DOHH2 (cell line): ENCODE measurements around the gene DMRTC1.
"Not testable (repeated sequence)": the region's sequence is repeated elsewhere in the genome, so short reads cannot be mapped to it uniquely, and the experiment has no call there.

Source experiments
- CTCF ChIP-seq: fragments of 200-600 bp; sonication (generic); IDR thresholded peaks from one replicate; pipeline ENCODE4 v1.5.1; 2014; ENCODE audit warnings: antibody characterized with exemption, mild to moderate bottlenecking, low read depth, low read length; ENCODE audit not compliant: poor library complexity, severe bottlenecking
- EZH2phosphoT487 ChIP-seq: fragments of 200-600 bp; sonication (generic); IDR thresholded peaks from 2 replicates; pipeline ENCODE4 v1.6.1; 2017; ENCODE audit warnings: borderline replicate concordance, mild to moderate bottlenecking, antibody characterized with exemption, low read length, moderate library complexity, mixed read lengths

GRCh38 chrX:72830701-72831100, 112.9 kb downstream of the DMRTC1 start:
- not testable (repeated sequence) for TF ChIP-seq CTCF, EZH2phosphoT487
